Endothelial cell of umbilical vein (primary cell): Measurements from ENCODE around the gene IPO4. TPM values are rescaled to one million over a fixed set of nuclear protein-coding genes. Genes with fewer than 3 reads are reported as not detected.

Experiments used
- BruUV-seq: library from RNA; stranded (reverse); fragments of 400-500 nt; replicated peaks from 2 replicates; lab custom pipeline; 2021; lab: Mats Ljungman, UMichigan
- CTCF ChIA-PET: fragments of 300-600, 350-600 bp; sonication (Branson Sonifier 250); formaldehyde crosslinking; loops from one replicate; lab custom pipeline; 2021; ENCODE audit warnings: antibody characterized with exemption, inconsistent platforms; lab: Charles Lee
- POLR2A ChIA-PET: fragments of 300-600, 350-600 bp; sonication (Branson Sonifier 250); formaldehyde crosslinking; loops from one replicate; lab custom pipeline; 2021; ENCODE audit warnings: antibody characterized with exemption, inconsistent platforms; lab: Charles Lee
- DNase-seq: peaks from one replicate; pipeline ENCODE4 v3.0.0-alpha.2; 2011; ENCODE audit warnings: low read depth, low spot score
- FAIRE-seq: peaks from 2 replicates; lab custom pipeline; 2011; peaks lifted over from hg19 to GRCh38; lab: Jason Lieb, UNC
- H2AFZ ChIP-seq: 2 replicates; pipeline ENCODE4 v1.6.0; 2012; ENCODE audit warnings: low read depth, low read length, control low read depth, inconsistent platforms
- H3K27ac ChIP-seq: 2 replicates; pipeline ENCODE4 v1.5.1; 2011; ENCODE audit warnings: low read depth, mild to moderate bottlenecking, control low read depth, low read length, moderate library complexity; ENCODE audit not compliant: insufficient read depth
- H3K27me3 ChIP-seq, 2 experiments: 2 replicates each; pipeline versions ENCODE4 v1.6.0 to v1.6.1; 2011; ENCODE audit warnings: low read length in 2 of 2, mixed read lengths in 1 of 2; ENCODE audit not compliant: control insufficient read depth in 2 of 2, insufficient read depth in 2 of 2
- H3K36me3 ChIP-seq, 2 experiments: 2 replicates in 1 of 2; 3 replicates in 1 of 2; pipeline ENCODE4 v1.5.1; 2011; ENCODE audit warnings: low read length in 2 of 2, mild to moderate bottlenecking in 1 of 2, moderate library complexity in 1 of 2; ENCODE audit not compliant: control insufficient read depth in 2 of 2, insufficient read depth in 2 of 2; ENCODE audit errors: extremely low read depth in 1 of 2
- H3K4me1 ChIP-seq: 3 replicates; pipeline ENCODE4 v1.5.1; 2011; ENCODE audit warnings: mild to moderate bottlenecking, low read length; ENCODE audit not compliant: control insufficient read depth, insufficient read depth; ENCODE audit errors: extremely low read depth
- H3K4me2 ChIP-seq: 2 replicates; pipeline ENCODE4 v1.6.1; 2011; ENCODE audit warnings: low read length, control low read depth, mixed read lengths; ENCODE audit not compliant: insufficient read depth
- H3K4me3 ChIP-seq, 3 experiments: fragments of 200-600 bp in 1 of 3; sonication (generic), shearing (Covaris generic) in 1 of 3; replicated peaks in 1 of 3; 2 replicates each; pipeline ENCODE4 v1.5.1; 2011 to 2016; ENCODE audit warnings: control low read depth in 3 of 3, low read length in 3 of 3, mild to moderate bottlenecking in 2 of 3, inconsistent platforms in 1 of 3, low read depth in 1 of 3, moderate library complexity in 1 of 3; ENCODE audit not compliant: insufficient read depth in 1 of 3
- H3K79me2 ChIP-seq: 2 replicates; pipeline ENCODE4 v1.6.0; 2012; ENCODE audit warnings: low read length, inconsistent platforms; ENCODE audit not compliant: control insufficient read depth, insufficient read depth
- H3K9ac ChIP-seq: replicated peaks from 2 replicates; pipeline ENCODE3; 2011; ENCODE audit warnings: low read length, control low read depth; ENCODE audit not compliant: insufficient read depth; ENCODE audit errors: extremely low read depth
- H3K9me1 ChIP-seq: replicated peaks from 3 replicates; pipeline ENCODE4 v1.6.0; 2011; ENCODE audit warnings: mild to moderate bottlenecking, low read length; ENCODE audit not compliant: control insufficient read depth, insufficient read depth; ENCODE audit errors: extremely low read depth
- H3K9me3 ChIP-seq: replicated peaks from 2 replicates; pipeline ENCODE4 v1.5.1; 2012; ENCODE audit warnings: low read length, inconsistent platforms; ENCODE audit not compliant: control insufficient read depth, insufficient read depth
- H4K20me1 ChIP-seq: replicated peaks from 2 replicates; pipeline ENCODE3; 2011; ENCODE audit warnings: mild to moderate bottlenecking, low read length; ENCODE audit not compliant: control insufficient read depth, insufficient read depth; ENCODE audit errors: extremely low read depth
- CTCF ChIP-seq, 2 donors: IDR thresholded peaks; 1 replicate in 1 of 2; 2 replicates in 1 of 2; pipeline ENCODE4 v1.5.1; 2011; ENCODE audit warnings: low read length in 2 of 2, mild to moderate bottlenecking in 2 of 2, moderate library complexity in 2 of 2, control low read depth in 1 of 2, inconsistent platforms in 1 of 2, low read depth in 1 of 2; ENCODE audit not compliant: insufficient read depth in 1 of 2; ENCODE audit errors: extremely low read depth in 1 of 2
- EZH2 ChIP-seq: IDR thresholded peaks from 2 replicates; pipeline ENCODE4 v1.6.1; 2012; ENCODE audit warnings: borderline replicate concordance, low read depth, mild to moderate bottlenecking, moderate library complexity, low read length, inconsistent platforms; ENCODE audit not compliant: severe bottlenecking
- FOS ChIP-seq: IDR thresholded peaks from 2 replicates; pipeline ENCODE4 v1.6.1; 2011; ENCODE audit warnings: mild to moderate bottlenecking, low read length, moderate library complexity, borderline replicate concordance; ENCODE audit not compliant: insufficient read depth
- GATA2 ChIP-seq: IDR thresholded peaks from 2 replicates; pipeline ENCODE4 v1.7.0; 2011; ENCODE audit warnings: low read depth, mild to moderate bottlenecking, moderate library complexity, mixed read lengths, low read length; ENCODE audit not compliant: insufficient read length, insufficient read depth
- JUN ChIP-seq: IDR thresholded peaks from 2 replicates; pipeline ENCODE4 v1.6.1; 2011; ENCODE audit warnings: borderline replicate concordance, low read depth; ENCODE audit not compliant: insufficient read length, insufficient read depth
- MYC ChIP-seq: IDR thresholded peaks from one replicate; pipeline ENCODE4 v1.6.1; 2011; ENCODE audit warnings: mild to moderate bottlenecking, low read depth, low read length
- POLR2A ChIP-seq: IDR thresholded peaks from 2 replicates; pipeline ENCODE4 v1.6.1; 2012; ENCODE audit warnings: low read depth, mild to moderate bottlenecking, control low read depth, low read length
- POLR2AphosphoS5 ChIP-seq: IDR thresholded peaks from 2 replicates; pipeline ENCODE4 v1.6.1; 2012; ENCODE audit warnings: low read depth, mild to moderate bottlenecking, control low read depth, low read length, moderate library complexity; ENCODE audit not compliant: insufficient read depth
- dilution Hi-C: fragments of 300-500 bp; cut with MboI; formaldehyde crosslinking; loops from one replicate; pipeline ENCODE4 v1.15.0; 2019; ENCODE audit warnings: low sequenced_read_pairs; ENCODE audit not compliant: extremely low pct_ligation_motif_present
- intact Hi-C: fragments of 100-400 bp; cut with micrococcal nuclease; formaldehyde crosslinking; loops from one replicate; pipeline ENCODE4 v1.10.0; 2022
- polyA plus RNA-seq, 4 experiments: library from polyadenylated mRNA; depleted of rRNA in 3 of 4; stranded (reverse) in 3 of 4; unstranded in 1 of 4; fragments of >200 nt; gene quantifications; 2 replicates each; pipeline versions ENCODE4 v1.2.1 to v1.2.3, GENCODE V29; 2011 to 2012; ENCODE audit warnings: missing spikeins in 1 of 4
- total RNA-seq: library from RNA; stranded (reverse); gene quantifications from 2 replicates; pipeline ENCODE4 v1.2.3, GENCODE V29; 2021
- TF ChIP-seq, protein P1 (sequence below): IDR thresholded peaks from 2 replicates; pipeline ENCODE4 v1.6.1; 2011; ENCODE audit not compliant: insufficient read depth, insufficient read length

Gene IPO4
- total and polyA plus RNA-seq, 2 donors (not counting 3 experiments of a cell fraction or from before 2014, with no cell fraction given), result 24.6 to 66.5 TPM

- intact Hi-C loops, result no loop called here
- BruUV-seq, result no TSS peak
- Histone ChIP-seq H4K20me1 (no peaks in the 10 kb centered on the region), H3K9me1 (no peaks in the 10 kb centered on the region), H3K4me3 (no peak overlapping the region), H3K27ac (no peak overlapping the region), H3K9ac (no peak overlapping the region), H3K9me3 (no peaks in the 10 kb centered on the region), H3K4me1 (peaks cover 48% of the 10 kb centered on the region), H3K27me3 (no peaks in the 10 kb centered on the region), H3K36me3 (peaks cover 0 to 6% of the 10 kb centered on the region in 2 experiments), H3K79me2 (peaks cover 65% of the 10 kb centered on the region), H3K4me2 (no peak overlapping the region), H2AFZ (no peak overlapping the region)
- POLR2A ChIA-PET, result interaction anchor here (1.0 kb wide), 2 partner anchors 9 to 13 kb away, joined by 3 to 4 read pairs; partner anchors contain the start of gene TINF2
- TF ChIP-seq, protein P1, sequence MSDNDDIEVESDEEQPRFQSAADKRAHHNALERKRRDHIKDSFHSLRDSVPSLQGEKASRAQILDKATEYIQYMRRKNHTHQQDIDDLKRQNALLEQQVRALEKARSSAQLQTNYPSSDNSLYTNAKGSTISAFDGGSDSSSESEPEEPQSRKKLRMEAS, result no peak
- no peak for TF ChIP-seq CTCF (IDR thresholded peaks at IDR 0.05; ENCODE audit: extremely low read depth in 1 of 2, insufficient read depth in 1 of 2, low read depth in 1 of 2, low read length in 2 of 2)
- TF ChIP-seq MYC, result no peak
- TF ChIP-seq FOS, result no peak
- TF ChIP-seq POLR2AphosphoS5, result no peak
- TF ChIP-seq POLR2A, result no peak
- TF ChIP-seq GATA2, result no peak
- TF ChIP-seq EZH2, result no peak
- TF ChIP-seq JUN, result no peak
- CTCF ChIA-PET, result interaction anchor here (1.5 to 2.5 kb wide), 3 partner anchors 10 to 13 kb away, joined by 5 to 11 read pairs (median 11); partner anchors contain the start of genes MDP1 and TINF2
- dilution Hi-C loops, result no loop called here
- no peak for FAIRE-seq
- no peak for DNase-seq
Observed at GRCh38 chr14:24228902-24229301, 40.3 kb upstream of the IPO4 start.
